Measurements from ENCODE around the gene KCNJ10. TPM values are rescaled to one million over a fixed set of nuclear protein-coding genes. Genes with fewer than 3 reads are reported as not detected.

KCNJ10 gene
- total RNA-seq, 1 experiment from 2014 or later = 1.4 TPM

DNA sequence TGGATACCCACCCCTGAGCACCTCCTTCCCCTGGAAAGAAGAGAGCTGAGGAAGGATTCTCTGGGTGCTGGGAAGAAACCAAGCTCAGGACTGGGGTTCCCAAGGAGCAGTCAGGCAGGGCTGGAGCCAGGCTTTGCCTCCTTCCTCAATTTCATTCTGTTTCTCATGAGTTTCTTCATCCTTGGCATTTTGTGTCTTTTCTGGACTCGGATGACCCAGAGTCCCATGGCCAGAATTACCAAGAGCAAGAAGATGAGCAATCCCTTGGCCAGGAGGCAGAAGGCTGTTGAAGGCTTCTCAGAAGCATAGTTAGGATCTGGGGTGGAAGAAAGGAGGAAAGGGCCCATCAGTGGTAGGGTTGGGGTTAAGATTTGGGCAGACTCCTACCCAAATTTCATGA is 118.4 kb downstream of the KCNJ10 start:
- Mint-ChIP-seq H3K27me3 (ENCODE audit: low read depth) (peaks cover 7% of the 10 kb centered on the region), H3K4me3 (no peak overlapping the region), H3K4me1 (peaks cover 2% of the 10 kb centered on the region), H3K9me3 (no peaks in the 10 kb centered on the region), H3K36me3 (no peaks in the 10 kb centered on the region), H3K27ac (no peak overlapping the region)
- ChIA-PET POLR2A (no interaction called here), CTCF (interaction anchor here (3.1 kb wide), 1 partner anchor 55 kb away, joined by 17 read pairs; no protein-coding TSS in a partner anchor)
- ATAC-seq = no peak
- TF ChIP-seq GABPB1 (CRISPR knock-in tag; IDR thresholded peaks at IDR 0.05) (no peak), PRRX2 (CRISPR knock-in tag; IDR thresholded peaks at IDR 0.05) (no peak), IRF2 (CRISPR knock-in tag; IDR thresholded peaks at IDR 0.05; ENCODE audit: borderline replicate concordance, low read depth) (no peak), ZBTB21 (CRISPR knock-in tag; IDR thresholded peaks at IDR 0.05; ENCODE audit: borderline replicate concordance) (no peak), ZNF121 (CRISPR knock-in tag; IDR thresholded peaks at IDR 0.05) (no peak), NR3C1 (CRISPR knock-in tag; conservative IDR thresholded peaks at IDR 0.05; ENCODE audit: low read depth) (no peak), TEAD4 (CRISPR knock-in tag; IDR thresholded peaks at IDR 0.05) (no peak), RORB (CRISPR knock-in tag; IDR thresholded peaks at IDR 0.05) (no peak)
- TF ChIP-seq, protein P1, sequence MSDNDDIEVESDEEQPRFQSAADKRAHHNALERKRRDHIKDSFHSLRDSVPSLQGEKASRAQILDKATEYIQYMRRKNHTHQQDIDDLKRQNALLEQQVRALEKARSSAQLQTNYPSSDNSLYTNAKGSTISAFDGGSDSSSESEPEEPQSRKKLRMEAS (CRISPR knock-in tag; IDR thresholded peaks at IDR 0.05) = no peak
- TF ChIP-seq, protein P2, sequence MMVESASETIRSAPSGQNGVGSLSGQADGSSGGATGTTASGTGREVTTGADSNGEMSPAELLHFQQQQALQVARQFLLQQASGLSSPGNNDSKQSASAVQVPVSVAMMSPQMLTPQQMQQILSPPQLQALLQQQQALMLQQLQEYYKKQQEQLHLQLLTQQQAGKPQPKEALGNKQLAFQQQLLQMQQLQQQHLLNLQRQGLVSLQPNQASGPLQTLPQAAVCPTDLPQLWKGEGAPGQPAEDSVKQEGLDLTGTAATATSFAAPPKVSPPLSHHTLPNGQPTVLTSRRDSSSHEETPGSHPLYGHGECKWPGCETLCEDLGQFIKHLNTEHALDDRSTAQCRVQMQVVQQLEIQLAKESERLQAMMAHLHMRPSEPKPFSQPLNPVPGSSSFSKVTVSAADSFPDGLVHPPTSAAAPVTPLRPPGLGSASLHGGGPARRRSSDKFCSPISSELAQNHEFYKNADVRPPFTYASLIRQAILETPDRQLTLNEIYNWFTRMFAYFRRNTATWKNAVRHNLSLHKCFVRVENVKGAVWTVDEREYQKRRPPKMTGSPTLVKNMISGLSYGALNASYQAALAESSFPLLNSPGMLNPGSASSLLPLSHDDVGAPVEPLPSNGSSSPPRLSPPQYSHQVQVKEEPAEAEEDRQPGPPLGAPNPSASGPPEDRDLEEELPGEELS (CRISPR knock-in tag; IDR thresholded peaks at IDR 0.05) = no peak
- TF ChIP-seq, protein P3, sequence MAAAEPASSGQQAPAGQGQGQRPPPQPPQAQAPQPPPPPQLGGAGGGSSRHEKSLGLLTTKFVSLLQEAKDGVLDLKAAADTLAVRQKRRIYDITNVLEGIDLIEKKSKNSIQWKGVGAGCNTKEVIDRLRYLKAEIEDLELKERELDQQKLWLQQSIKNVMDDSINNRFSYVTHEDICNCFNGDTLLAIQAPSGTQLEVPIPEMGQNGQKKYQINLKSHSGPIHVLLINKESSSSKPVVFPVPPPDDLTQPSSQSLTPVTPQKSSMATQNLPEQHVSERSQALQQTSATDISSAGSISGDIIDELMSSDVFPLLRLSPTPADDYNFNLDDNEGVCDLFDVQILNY (CRISPR knock-in tag; IDR thresholded peaks at IDR 0.05) = no peak
- TF ChIP-seq, protein P4, sequence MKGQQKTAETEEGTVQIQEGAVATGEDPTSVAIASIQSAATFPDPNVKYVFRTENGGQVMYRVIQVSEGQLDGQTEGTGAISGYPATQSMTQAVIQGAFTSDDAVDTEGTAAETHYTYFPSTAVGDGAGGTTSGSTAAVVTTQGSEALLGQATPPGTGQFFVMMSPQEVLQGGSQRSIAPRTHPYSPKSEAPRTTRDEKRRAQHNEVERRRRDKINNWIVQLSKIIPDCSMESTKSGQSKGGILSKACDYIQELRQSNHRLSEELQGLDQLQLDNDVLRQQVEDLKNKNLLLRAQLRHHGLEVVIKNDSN (CRISPR knock-in tag; IDR thresholded peaks at IDR 0.05) = no peak
- TF ChIP-seq, protein P5, sequence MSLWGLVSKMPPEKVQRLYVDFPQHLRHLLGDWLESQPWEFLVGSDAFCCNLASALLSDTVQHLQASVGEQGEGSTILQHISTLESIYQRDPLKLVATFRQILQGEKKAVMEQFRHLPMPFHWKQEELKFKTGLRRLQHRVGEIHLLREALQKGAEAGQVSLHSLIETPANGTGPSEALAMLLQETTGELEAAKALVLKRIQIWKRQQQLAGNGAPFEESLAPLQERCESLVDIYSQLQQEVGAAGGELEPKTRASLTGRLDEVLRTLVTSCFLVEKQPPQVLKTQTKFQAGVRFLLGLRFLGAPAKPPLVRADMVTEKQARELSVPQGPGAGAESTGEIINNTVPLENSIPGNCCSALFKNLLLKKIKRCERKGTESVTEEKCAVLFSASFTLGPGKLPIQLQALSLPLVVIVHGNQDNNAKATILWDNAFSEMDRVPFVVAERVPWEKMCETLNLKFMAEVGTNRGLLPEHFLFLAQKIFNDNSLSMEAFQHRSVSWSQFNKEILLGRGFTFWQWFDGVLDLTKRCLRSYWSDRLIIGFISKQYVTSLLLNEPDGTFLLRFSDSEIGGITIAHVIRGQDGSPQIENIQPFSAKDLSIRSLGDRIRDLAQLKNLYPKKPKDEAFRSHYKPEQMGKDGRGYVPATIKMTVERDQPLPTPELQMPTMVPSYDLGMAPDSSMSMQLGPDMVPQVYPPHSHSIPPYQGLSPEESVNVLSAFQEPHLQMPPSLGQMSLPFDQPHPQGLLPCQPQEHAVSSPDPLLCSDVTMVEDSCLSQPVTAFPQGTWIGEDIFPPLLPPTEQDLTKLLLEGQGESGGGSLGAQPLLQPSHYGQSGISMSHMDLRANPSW (CRISPR knock-in tag; conservative IDR thresholded peaks at IDR 0.05; ENCODE audit: low read depth) = no peak
- TF ChIP-seq, protein P6, sequence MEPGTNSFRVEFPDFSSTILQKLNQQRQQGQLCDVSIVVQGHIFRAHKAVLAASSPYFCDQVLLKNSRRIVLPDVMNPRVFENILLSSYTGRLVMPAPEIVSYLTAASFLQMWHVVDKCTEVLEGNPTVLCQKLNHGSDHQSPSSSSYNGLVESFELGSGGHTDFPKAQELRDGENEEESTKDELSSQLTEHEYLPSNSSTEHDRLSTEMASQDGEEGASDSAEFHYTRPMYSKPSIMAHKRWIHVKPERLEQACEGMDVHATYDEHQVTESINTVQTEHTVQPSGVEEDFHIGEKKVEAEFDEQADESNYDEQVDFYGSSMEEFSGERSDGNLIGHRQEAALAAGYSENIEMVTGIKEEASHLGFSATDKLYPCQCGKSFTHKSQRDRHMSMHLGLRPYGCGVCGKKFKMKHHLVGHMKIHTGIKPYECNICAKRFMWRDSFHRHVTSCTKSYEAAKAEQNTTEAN (CRISPR knock-in tag; IDR thresholded peaks at IDR 0.05) = no peak
- TF ChIP-seq, protein P7, sequence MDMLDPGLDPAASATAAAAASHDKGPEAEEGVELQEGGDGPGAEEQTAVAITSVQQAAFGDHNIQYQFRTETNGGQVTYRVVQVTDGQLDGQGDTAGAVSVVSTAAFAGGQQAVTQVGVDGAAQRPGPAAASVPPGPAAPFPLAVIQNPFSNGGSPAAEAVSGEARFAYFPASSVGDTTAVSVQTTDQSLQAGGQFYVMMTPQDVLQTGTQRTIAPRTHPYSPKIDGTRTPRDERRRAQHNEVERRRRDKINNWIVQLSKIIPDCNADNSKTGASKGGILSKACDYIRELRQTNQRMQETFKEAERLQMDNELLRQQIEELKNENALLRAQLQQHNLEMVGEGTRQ (CRISPR knock-in tag; IDR thresholded peaks at IDR 0.05) = no peak
- TF ChIP-seq, protein P8, sequence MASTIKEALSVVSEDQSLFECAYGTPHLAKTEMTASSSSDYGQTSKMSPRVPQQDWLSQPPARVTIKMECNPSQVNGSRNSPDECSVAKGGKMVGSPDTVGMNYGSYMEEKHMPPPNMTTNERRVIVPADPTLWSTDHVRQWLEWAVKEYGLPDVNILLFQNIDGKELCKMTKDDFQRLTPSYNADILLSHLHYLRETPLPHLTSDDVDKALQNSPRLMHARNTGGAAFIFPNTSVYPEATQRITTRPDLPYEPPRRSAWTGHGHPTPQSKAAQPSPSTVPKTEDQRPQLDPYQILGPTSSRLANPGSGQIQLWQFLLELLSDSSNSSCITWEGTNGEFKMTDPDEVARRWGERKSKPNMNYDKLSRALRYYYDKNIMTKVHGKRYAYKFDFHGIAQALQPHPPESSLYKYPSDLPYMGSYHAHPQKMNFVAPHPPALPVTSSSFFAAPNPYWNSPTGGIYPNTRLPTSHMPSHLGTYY (CRISPR knock-in tag; IDR thresholded peaks at IDR 0.05) = no peak
- no peak for DNase-seq (ENCODE audit: low spot score)

All from WTC11 (cell line).